HepG2 (cell line): Measurements from ENCODE around the gene CBLN3.
"Not testable (repeated sequence)": the region's sequence is repeated elsewhere in the genome, so short reads cannot be mapped to it uniquely, and the experiment has no call there.

Experiments
- HNRNPLL ChIP-seq: fragments of 200-400 bp; formaldehyde crosslinking; IDR thresholded peaks from 2 replicates; pipeline ENCODE4 v1.6.1; 2017; ENCODE audit warnings: mild to moderate bottlenecking, low read depth, low read length; ENCODE audit not compliant: poor library complexity, severe bottlenecking
- HNRNPUL1 ChIP-seq: fragments of 200-400 bp; formaldehyde crosslinking; IDR thresholded peaks from 2 replicates; pipeline ENCODE4 v1.6.1; 2017; ENCODE audit warnings: low read depth, mild to moderate bottlenecking, low read length, moderate library complexity
- TAF1 ChIP-seq: sonication (generic); formaldehyde crosslinking; IDR thresholded peaks from 2 replicates; pipeline ENCODE4 v1.4.0; 2020; ENCODE audit warnings: missing genetic modification reagents

DNA sequence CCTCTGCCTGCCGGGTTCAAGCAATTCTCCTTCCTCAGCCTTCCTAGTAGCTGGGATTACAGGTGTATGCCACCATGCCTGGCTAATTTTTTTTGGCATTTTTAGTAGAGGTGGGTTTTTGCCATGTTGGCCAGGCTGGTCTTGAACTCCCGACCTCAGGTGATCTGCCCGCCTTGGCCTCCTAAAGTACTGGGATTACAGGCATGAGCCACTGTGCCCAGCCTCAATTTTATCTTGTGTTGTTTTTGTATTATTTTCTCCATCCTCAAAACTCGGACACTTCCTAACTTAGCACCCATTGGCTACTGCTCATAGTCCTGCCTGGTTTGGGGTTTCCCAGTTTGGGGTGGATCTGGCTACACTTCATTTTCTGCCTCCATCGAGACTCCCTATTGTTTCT, 41.9 kb downstream of the CBLN3 start:
- not testable (repeated sequence) for TF ChIP-seq HNRNPUL1; TAF1 (CRISPR knock-in tag); HNRNPLL
